Tibial nerve (tissue), 4 donors: ENCODE data around the gene EPB41L4A.
"Not testable (repeated sequence)": the region's sequence is repeated elsewhere in the genome, so short reads cannot be mapped to it uniquely, and the experiment has no call there.

ENCODE experiments used
- CTCF ChIP-seq, 5 experiments: fragments of 200-600 bp in 3 of 5; fragments of 450-650 bp in 2 of 5; sonication (generic) in 3 of 5; IDR thresholded peaks; one replicate each; pipeline ENCODE4 v1.5.1; 2016 to 2019; ENCODE audit warnings: antibody characterized with exemption in 5 of 5, mild to moderate bottlenecking in 3 of 5, moderate library complexity in 2 of 5
- EP300 ChIP-seq, 2 donors: sonication (generic); formaldehyde crosslinking; IDR thresholded peaks; one replicate each; pipeline ENCODE4 v1.6.1; 2017; ENCODE audit warnings: antibody characterized with exemption in 2 of 2, mild to moderate bottlenecking in 1 of 2

- TF ChIP-seq EP300, CTCF (IDR thresholded peaks at IDR 0.05): not testable (repeated sequence)
These were observed 24.9 kb upstream of the EPB41L4A start for GRCh38 chr5:112443932-112444331.
